K562 (cell line): Measurements from ENCODE around the gene CTU1. TPM values are rescaled to one million over a fixed set of nuclear protein-coding genes. Genes with fewer than 3 reads are reported as not detected.

Experiments used
- ATAC-seq: fragments of 200-7000 bp; cut with Tn5 transposase; 3 replicates; pipeline ENCODE4 v1.9.1; 2020; ENCODE audit warnings: moderate library complexity
- BruUV-seq: library from RNA; stranded (reverse); fragments of 400-500 nt; replicated peaks from 2 replicates; lab custom pipeline; 2021; lab: Mats Ljungman, UMichigan
- CTCF ChIA-PET: fragments of 300-600 bp; formaldehyde crosslinking; extraction: SDS; loops from one replicate; lab custom pipeline; 2021; ENCODE audit warnings: low intra/inter-chr PET ratio; lab: Yijun Ruan, JAX
- POLR2A ChIA-PET: fragments of 300-600, 350-650 bp; sonication (Branson Sonifier 250); formaldehyde crosslinking; extraction: SDS; loops from one replicate; lab custom pipeline; 2021; ENCODE audit warnings: antibody characterized with exemption, inconsistent platforms; lab: Yijun Ruan, JAX
- DNase-seq, 4 experiments: peaks; one replicate each; pipeline versions ENCODE4 v3.0.0 to v3.0.0-alpha.2; 2011 to 2018; ENCODE audit warnings: low spot score in 3 of 4, mixed read lengths in 3 of 4; ENCODE audit errors: extremely low read depth in 1 of 4
- FAIRE-seq: peaks from 2 replicates; lab custom pipeline; 2011; peaks lifted over from hg19 to GRCh38; lab: Jason Lieb, UNC
- H2AFZ ChIP-seq: 2 replicates; pipeline ENCODE4 v1.6.0; 2011; ENCODE audit warnings: low read depth, low read length, control low read depth, inconsistent platforms
- H3K27ac ChIP-seq: fragments of 200-600 bp; 3 replicates; pipeline ENCODE4 v1.8.0; 2011; ENCODE audit warnings: low read depth, mild to moderate bottlenecking, control low read depth, inconsistent platforms, low read length, moderate library complexity, mixed read lengths; ENCODE audit errors: extremely low read depth
- H3K27me3 ChIP-seq, 2 experiments: fragments of 300-600 bp in 1 of 2; 2 replicates in 1 of 2; 3 replicates in 1 of 2; pipeline versions ENCODE4 v1.6.0 to v1.8.0; 2011; ENCODE audit warnings: inconsistent platforms in 2 of 2, low read length in 2 of 2, mild to moderate bottlenecking in 1 of 2, mixed read lengths in 1 of 2, moderate library complexity in 1 of 2; ENCODE audit not compliant: control insufficient read depth in 2 of 2, insufficient read depth in 2 of 2
- H3K36me3 ChIP-seq: fragments of 300-600 bp; 3 replicates; pipeline ENCODE4 v1.8.0; 2011; ENCODE audit warnings: mild to moderate bottlenecking, low read length, inconsistent platforms; ENCODE audit not compliant: control insufficient read depth, insufficient read depth
- H3K4me1 ChIP-seq, 2 experiments: fragments of 200-600 bp in 1 of 2; replicated peaks in 1 of 2; 2 replicates in 1 of 2; 3 replicates in 1 of 2; pipeline versions ENCODE4 v1.5.1 to v1.8.0; 2011; ENCODE audit warnings: inconsistent platforms in 2 of 2, low read length in 2 of 2, mild to moderate bottlenecking in 1 of 2, mixed read lengths in 1 of 2, moderate library complexity in 1 of 2; ENCODE audit not compliant: control insufficient read depth in 2 of 2, insufficient read depth in 2 of 2
- H3K4me2 ChIP-seq: 2 replicates; pipeline ENCODE4 v1.6.1; 2011; ENCODE audit warnings: low read length, control low read depth, inconsistent platforms, mixed read lengths; ENCODE audit not compliant: insufficient read depth
- H3K4me3 ChIP-seq: fragments of 200-600 bp; sonication (generic), shearing (Covaris generic); 2 replicates; pipeline ENCODE4 v1.5.1; 2016; ENCODE audit warnings: control low read depth, inconsistent platforms
- H3K79me2 ChIP-seq: fragments of 200-600 bp; 3 replicates; pipeline ENCODE4 v1.8.0; 2011; ENCODE audit warnings: low read length, inconsistent platforms; ENCODE audit not compliant: control insufficient read depth, insufficient read depth
- H3K9ac ChIP-seq, 2 experiments: 2 replicates each; pipeline versions ENCODE4 v1.6.0 to v1.6.1; 2011; ENCODE audit warnings: low read depth in 2 of 2, low read length in 2 of 2, control low read depth in 1 of 2, inconsistent platforms in 1 of 2, mild to moderate bottlenecking in 1 of 2, mixed read lengths in 1 of 2; ENCODE audit not compliant: insufficient read depth in 1 of 2
- H3K9me1 ChIP-seq: one replicate; pipeline ENCODE4 v1.6.0; 2011; ENCODE audit warnings: inconsistent platforms, mild to moderate bottlenecking, low read length, moderate library complexity; ENCODE audit not compliant: control insufficient read depth, insufficient read depth
- H3K9me3 ChIP-seq: replicated peaks from 2 replicates; pipeline ENCODE4 v1.5.1; 2011; ENCODE audit warnings: low read depth, low read length, inconsistent platforms; ENCODE audit not compliant: control insufficient read depth, insufficient read depth
- H4K20me1 ChIP-seq: replicated peaks from 2 replicates; pipeline ENCODE4 v1.6.1; 2011; ENCODE audit warnings: low read length, inconsistent platforms, mixed read lengths; ENCODE audit not compliant: control insufficient read depth, insufficient read depth
- ARNT ChIP-seq, 2 experiments: fragments of 450-650 bp; IDR thresholded peaks; 2 replicates each; pipeline ENCODE4 v1.6.1; 2016; ENCODE audit warnings: mild to moderate bottlenecking in 1 of 2
- IFI16 ChIP-seq: fragments of 250-450 bp; sonication (Bioruptor Pico); IDR thresholded peaks from 2 replicates; pipeline ENCODE4 v2.1.2; 2022; ENCODE audit warnings: mild to moderate bottlenecking, inconsistent platforms
- NKRF ChIP-seq: fragments of 450-650 bp; IDR thresholded peaks from 2 replicates; pipeline ENCODE4 v1.6.1; 2016; ENCODE audit warnings: borderline replicate concordance
- U2AF1 ChIP-seq: fragments of 200-400 bp; formaldehyde crosslinking; optimal IDR thresholded peaks from 2 replicates; pipeline ENCODE3; 2017; ENCODE audit warnings: mild to moderate bottlenecking, low read depth, low read length, moderate library complexity
- ZNF165 ChIP-seq: fragments of 250-450 bp; sonication (Bioruptor Pico); IDR thresholded peaks from 2 replicates; pipeline ENCODE4 v1.4.0; 2020; ENCODE audit warnings: borderline replicate concordance
- ZNF311 ChIP-seq: fragments of 250-450 bp; sonication (Bioruptor Pico); IDR thresholded peaks from 2 replicates; pipeline ENCODE4 v1.4.0; 2020; ENCODE audit warnings: mild to moderate bottlenecking, moderate library complexity
- WGBS: fragments of 100-300 bp; shearing (Covaris generic); methylation state at CpG from one replicate; pipeline ENCODE4 v1.1.6; 2016; ENCODE audit warnings: low coverage, mixed read lengths; ENCODE audit not compliant: insufficient coverage; ENCODE audit errors: missing lambda C conversion rate; 5-methylcytosine and 5-hydroxymethylcytosine counted together
- in situ Hi-C: fragments of 300-500 bp; cut with MboI; formaldehyde crosslinking; loops from 4 replicates; pipeline ENCODE4 v1.15.0; 2018; ENCODE audit warnings: inconsistent platforms, mixed read lengths
- intact Hi-C: fragments of 100-400 bp; cut with micrococcal nuclease; formaldehyde crosslinking; loops from 2 replicates; pipeline ENCODE4 v1.14.2; 2022
- polyA plus RNA-seq, 8 experiments: library from polyadenylated mRNA; depleted of rRNA in 4 of 8; stranded (reverse) in 5 of 8; unstranded in 3 of 8; fragments of >200 nt; fragmentation: Nextera tagmentation in 2 of 8; fragmentation: Illumina TruSeq in 1 of 8; extraction: Ambion mirVana in 2 of 8; extraction: Trizol in 1 of 8; gene quantifications; 2 replicates each; pipeline versions ENCODE4 v1.2.1 to v1.2.3, GENCODE V29; 2011 to 2014; ENCODE audit warnings: inconsistent platforms in 1 of 8, missing spikeins in 1 of 8
- total RNA-seq, 7 experiments: library from RNA; depleted of rRNA in 6 of 7; stranded (reverse); fragments of >200 nt in 6 of 7; fragmentation: Illumina TruSeq in 2 of 7; extraction: Trizol in 2 of 7; gene quantifications; 2 replicates each; pipeline versions ENCODE4 v1.2.1 to v1.2.3, GENCODE V29; 2011 to 2021; ENCODE audit warnings: low replicate concordance in 1 of 7
- TF ChIP-seq, protein P1 (sequence below), 2 experiments: IDR thresholded peaks in 1 of 2; conservative IDR thresholded peaks in 1 of 2; 2 replicates each; pipeline ENCODE4 v1.6.1; 2016; ENCODE audit warnings: low read depth in 2 of 2, mild to moderate bottlenecking in 1 of 2, missing compliant biosample characterization in 1 of 2, missing genetic modification characterization in 1 of 2, moderate library complexity in 1 of 2

CTU1 gene
- total and polyA plus RNA-seq, 9 of the 15 experiments (the other 6 are each of a cell fraction or from before 2014, with no cell fraction given) = 0.03 to 18.4 (median 2.3) TPM; not detected in 1

DNA sequence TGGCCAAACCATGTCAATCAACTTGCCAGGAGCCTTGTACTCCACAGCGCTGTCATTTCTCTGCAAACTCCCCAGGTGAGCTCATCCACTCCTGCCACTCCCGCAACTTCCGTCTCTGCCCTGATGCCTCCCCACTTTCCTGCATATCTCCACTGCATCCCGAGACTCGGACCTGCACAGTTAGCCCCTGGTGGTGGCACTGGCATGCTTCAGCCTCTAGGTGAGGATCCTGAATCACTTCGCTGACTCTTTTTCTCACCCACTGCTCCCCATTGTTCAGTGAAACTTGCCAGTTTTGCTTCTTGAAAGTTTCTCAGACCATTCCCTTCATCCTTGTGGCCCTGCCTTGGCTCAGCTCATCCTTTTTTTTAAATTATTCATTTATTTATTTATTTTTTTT is 3.4 kb upstream of the CTU1 start (continued):
- TF ChIP-seq NKRF (no peak), ZNF311 (CRISPR knock-in tag) (no peak), U2AF1 (no peak), IFI16 (CRISPR knock-in tag) (no peak)
- TF ChIP-seq, protein P1, sequence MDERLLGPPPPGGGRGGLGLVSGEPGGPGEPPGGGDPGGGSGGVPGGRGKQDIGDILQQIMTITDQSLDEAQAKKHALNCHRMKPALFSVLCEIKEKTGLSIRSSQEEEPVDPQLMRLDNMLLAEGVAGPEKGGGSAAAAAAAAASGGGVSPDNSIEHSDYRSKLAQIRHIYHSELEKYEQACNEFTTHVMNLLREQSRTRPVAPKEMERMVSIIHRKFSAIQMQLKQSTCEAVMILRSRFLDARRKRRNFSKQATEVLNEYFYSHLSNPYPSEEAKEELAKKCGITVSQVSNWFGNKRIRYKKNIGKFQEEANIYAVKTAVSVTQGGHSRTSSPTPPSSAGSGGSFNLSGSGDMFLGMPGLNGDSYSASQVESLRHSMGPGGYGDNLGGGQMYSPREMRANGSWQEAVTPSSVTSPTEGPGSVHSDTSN (CRISPR knock-in tag; IDR thresholded peaks at IDR 0.05; ENCODE audit: low read depth) = no peak
- TF ChIP-seq, protein P1 (tag; conservative IDR thresholded peaks at IDR 0.05; ENCODE audit: low read depth) = no peak

DNA sequence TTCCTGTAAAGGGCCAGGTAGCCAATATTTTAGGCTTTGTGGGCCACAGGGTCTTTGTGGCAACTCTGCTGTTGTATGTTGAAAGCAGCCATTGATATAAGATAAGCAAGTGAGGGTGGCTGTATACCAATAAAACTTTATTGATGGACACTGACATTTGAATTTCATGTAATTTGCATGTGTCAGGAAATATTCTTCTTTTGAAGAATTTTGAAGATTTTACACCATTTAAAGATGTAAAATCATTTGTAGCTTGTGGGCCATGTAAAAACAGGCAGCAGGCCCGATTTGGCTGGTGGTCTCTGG is 2.4 kb upstream of the CTU1 start:
- Histone ChIP-seq H3K4me3 (no peak overlapping the region), H3K9ac (no peak overlapping the region), H3K79me2 (peaks cover 24% of the 10 kb centered on the region), H4K20me1 (no peaks in the 10 kb centered on the region), H3K4me2 (no peak overlapping the region), H3K36me3 (peaks cover 5% of the 10 kb centered on the region; the same call in 1 of the 3 replicates), H3K27me3 (peaks cover 12 to 34% of the 10 kb centered on the region in 2 experiments; a peak in 4 of 5 replicates), H3K9me1 (peaks cover under 1% of the 10 kb centered on the region), H3K27ac (no peak overlapping the region), H2AFZ (no peak overlapping the region), H3K4me1 (peaks cover 9 to 18% of the 10 kb centered on the region in 2 experiments; a peak in 4 of 5 replicates), H3K9me3 (no peaks in the 10 kb centered on the region)
- FAIRE-seq = no peak
- CTCF ChIA-PET = no interaction called here
- DNase-seq = no peak
- no TSS peak for BruUV-seq
- no peak for ATAC-seq
- POLR2A ChIA-PET = no interaction called here
- whole genome bisulfite sequencing = 0% methylated on average over 1 of the region's 1 CpG
- in situ Hi-C loops = no loop called here
- intact Hi-C loops = no loop called here
- TF ChIP-seq ARNT (IDR thresholded peaks at IDR 0.05) (no peak), ZNF165 (no peak)
